Uterus (tissue), 4 donors: ENCODE results near the gene CDKL4. TPM values are rescaled to one million over a fixed set of nuclear protein-coding genes. Genes with fewer than 3 reads are reported as not detected.

Source experiments
- DNase-seq, 2 donors: peaks; one replicate each; pipeline ENCODE4 v3.0.0-alpha.2; 2019 to 2020
- H3K27ac ChIP-seq, 2 donors: fragments of 200-600 bp; sonication (generic); 1 replicate in 1 of 2; 2 replicates in 1 of 2; pipeline ENCODE4 v1.5.1; 2016 to 2018
- H3K27me3 ChIP-seq, 2 donors: fragments of 200-600 bp; sonication (generic); one replicate each; pipeline ENCODE4 v1.5.1; 2018 to 2019; ENCODE audit warnings: control low read depth in 1 of 2
- H3K36me3 ChIP-seq, 2 donors: fragments of 200-600 bp; sonication (generic); one replicate each; pipeline ENCODE4 v1.5.1; 2019; ENCODE audit warnings: control low read depth in 1 of 2
- H3K4me1 ChIP-seq, 2 donors: fragments of 200-600 bp; sonication (generic); one replicate each; pipeline ENCODE4 v1.5.1; 2018 to 2019; ENCODE audit warnings: control low read depth in 1 of 2
- H3K4me3 ChIP-seq, 2 donors: fragments of 200-600 bp; sonication (generic); 1 replicate in 1 of 2; 2 replicates in 1 of 2; pipeline ENCODE4 v1.5.1; 2018 to 2019; ENCODE audit warnings: mild to moderate bottlenecking in 1 of 2
- H3K9me3 ChIP-seq, 2 donors: fragments of 200-600 bp; sonication (generic); one replicate each; pipeline ENCODE4 v1.5.1; 2019; ENCODE audit warnings: control low read depth in 1 of 2
- CTCF ChIP-seq, 4 experiments: fragments of 200-600 bp in 2 of 4; fragments of 450-650 bp in 2 of 4; sonication (generic) in 2 of 4; IDR thresholded peaks; one replicate each; pipeline ENCODE4 v1.5.1; 2016 to 2019; ENCODE audit warnings: antibody characterized with exemption in 4 of 4, mild to moderate bottlenecking in 2 of 4, moderate library complexity in 1 of 4
- POLR2A ChIP-seq, 2 donors: fragments of 450-650 bp; IDR thresholded peaks; one replicate each; pipeline ENCODE4 v1.6.1; 2016; ENCODE audit warnings: antibody characterized with exemption in 2 of 2, mild to moderate bottlenecking in 1 of 2, moderate library complexity in 1 of 2
- intact Hi-C: fragments of 100-400 bp; cut with DNase I; formaldehyde crosslinking; loops from one replicate; pipeline ENCODE4 v1.15.1; 2023; ENCODE audit warnings: low total_unique reads
- total RNA-seq, 4 donors: library from RNA; depleted of rRNA in 3 of 4; stranded (reverse); fragments of >200 nt in 3 of 4; gene quantifications; one replicate each; pipeline versions ENCODE4 v1.1.0 to v1.2.4, GENCODE V29; 2014 to 2023
- donor health status: DM: yes; HTN: yes; CAD: no.

CDKL4 gene
- total RNA-seq, 4 donors from 2014 or later: 0.59 to 3.2 (median 2.1) TPM; not detected in 1

DNA sequence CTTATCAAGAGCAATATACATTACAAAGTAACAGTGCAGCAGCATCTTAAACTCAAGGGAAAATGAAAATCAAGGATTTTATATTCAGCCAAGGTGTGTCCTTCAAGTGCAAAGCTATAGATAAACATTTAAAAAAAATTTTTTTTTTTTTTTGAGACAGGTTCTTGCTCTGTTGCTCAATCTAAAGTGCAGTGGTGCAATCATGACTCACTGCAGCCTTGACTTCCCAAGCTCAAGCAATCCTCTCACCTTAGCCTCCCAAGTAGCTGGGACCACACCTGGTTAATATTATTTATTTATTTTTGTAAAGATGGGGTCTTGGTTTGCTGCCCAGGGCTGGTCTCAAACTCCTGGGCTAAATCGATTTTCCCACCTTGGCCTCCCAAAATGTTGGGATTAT, 9.0 kb downstream of the CDKL4 start:
- Histone ChIP-seq H3K36me3 (no peaks in the 10 kb centered on the region), H3K9me3 (no peaks in the 10 kb centered on the region), H3K4me1 (no peaks in the 10 kb centered on the region), H3K27me3 (no peaks in the 10 kb centered on the region), H3K27ac (no peak overlapping the region), H3K4me3 (no peak overlapping the region)
- TF ChIP-seq CTCF (IDR thresholded peaks at IDR 0.05) (no peak), POLR2A (IDR thresholded peaks at IDR 0.05) (no peak)
- intact Hi-C loops: no loop called here
- no peak for DNase-seq

- H3K36me3 ChIP-seq: no peaks in the 10 kb centered on the region
- H3K27ac ChIP-seq: no peak overlapping the region
- no peak for DNase-seq
- TF ChIP-seq POLR2A (IDR thresholded peaks at IDR 0.05) (no peak), CTCF (IDR thresholded peaks at IDR 0.05) (no peak)
- no peaks in the 10 kb centered on the region for H3K4me1 ChIP-seq
- intact Hi-C loops: no loop called here
- H3K4me3 ChIP-seq: no peak overlapping the region
- H3K9me3 ChIP-seq: no peaks in the 10 kb centered on the region
- no peaks in the 10 kb centered on the region for H3K27me3 ChIP-seq
These were observed 11.6 kb downstream of the CDKL4 start for GRCh38 chr2:39232141-39232540.

DNA sequence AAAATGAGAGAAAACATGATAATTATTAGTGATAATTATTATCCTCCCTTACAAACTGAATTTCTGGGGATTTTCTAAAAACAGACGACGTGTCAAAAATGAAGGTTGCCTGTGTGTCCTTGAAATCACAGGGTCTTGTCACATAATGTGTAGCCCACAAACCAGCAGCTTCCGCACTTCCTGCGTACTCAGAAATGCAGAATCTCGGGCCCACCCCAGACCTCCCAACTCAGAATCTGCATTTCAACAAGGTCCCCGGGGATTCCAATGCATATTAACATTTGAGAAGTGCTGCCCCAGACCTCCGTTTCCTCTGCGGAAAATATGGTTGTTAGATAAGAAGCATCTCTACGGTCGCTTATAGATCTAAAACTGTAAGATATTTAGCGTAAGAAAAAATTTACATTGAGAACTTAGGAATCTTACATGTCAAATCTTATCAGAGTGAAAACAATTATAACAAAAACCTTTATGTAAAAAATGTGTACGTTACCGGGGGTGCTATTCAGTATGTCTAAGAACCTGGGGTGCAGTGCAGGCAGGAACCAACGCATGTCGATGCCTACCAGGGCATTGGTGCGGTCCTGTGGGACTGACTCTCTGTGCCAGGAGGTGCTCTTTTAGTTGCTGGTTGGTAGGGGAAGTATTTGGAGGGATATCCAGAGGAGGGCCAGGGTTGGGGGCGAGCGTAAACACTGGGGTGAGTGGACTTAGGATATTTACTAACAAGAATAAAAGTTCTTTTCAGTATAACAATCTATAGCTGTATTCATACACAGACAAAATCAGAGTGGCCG, 15.2 kb downstream of the CDKL4 start:
- TF ChIP-seq POLR2A (IDR thresholded peaks at IDR 0.05) (no peak), CTCF (IDR thresholded peaks at IDR 0.05) (no peak)
- intact Hi-C loops: loop anchor here (5.0 kb wide), 1 partner anchor 171 kb away; no protein-coding TSS in a partner anchor
- no peaks in the 10 kb centered on the region for H3K9me3 ChIP-seq
- H3K27ac ChIP-seq: no peak overlapping the region
- H3K4me1 ChIP-seq: no peaks in the 10 kb centered on the region
- DNase-seq: no peak
- H3K27me3 ChIP-seq: no peaks in the 10 kb centered on the region
- no peaks in the 10 kb centered on the region for H3K36me3 ChIP-seq
- no peak overlapping the region for H3K4me3 ChIP-seq

- H3K27ac ChIP-seq: no peak overlapping the region
- H3K4me1 ChIP-seq: no peaks in the 10 kb centered on the region
- H3K4me3 ChIP-seq: no peak overlapping the region
- TF ChIP-seq CTCF (IDR thresholded peaks at IDR 0.05) (peak; percentile 73 to 90 (median 82)), POLR2A (IDR thresholded peaks at IDR 0.05) (no peak)
- peak; percentile 73 to 74 for DNase-seq
- no peaks in the 10 kb centered on the region for H3K9me3 ChIP-seq
- intact Hi-C loops: loop anchor here (5.0 kb wide), 1 partner anchor 171 kb away; no protein-coding TSS in a partner anchor
- H3K36me3 ChIP-seq: no peaks in the 10 kb centered on the region
- H3K27me3 ChIP-seq: no peaks in the 10 kb centered on the region
These were observed 15.9 kb downstream of the CDKL4 start for GRCh38 chr2:39227628-39228412.

DNA sequence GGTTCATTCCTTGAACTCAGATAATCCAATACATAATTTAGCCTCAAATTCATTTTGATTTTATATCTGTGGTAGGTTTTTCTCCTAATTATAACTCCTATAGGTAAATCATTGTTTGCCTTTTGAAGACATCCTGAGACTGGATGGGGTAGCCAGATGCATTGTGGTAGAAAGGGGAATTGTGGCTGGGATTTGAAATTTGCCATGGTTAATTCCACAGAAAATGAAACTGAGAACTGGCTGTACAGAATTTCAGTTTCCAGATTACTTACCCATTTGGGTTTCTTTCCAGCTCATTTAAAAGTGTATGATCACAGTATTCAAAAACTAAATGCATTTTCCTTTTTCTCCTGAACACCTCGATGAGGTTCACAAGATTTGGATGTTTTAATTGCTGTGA, 18.2 kb downstream of the CDKL4 start:
- H3K4me3 ChIP-seq: no peak overlapping the region
- H3K27ac ChIP-seq: no peak overlapping the region
- intact Hi-C loops: loop anchor here (5.0 kb wide), 1 partner anchor 168 kb away; no protein-coding TSS in a partner anchor
- no peak for DNase-seq
- TF ChIP-seq POLR2A (IDR thresholded peaks at IDR 0.05) (no peak), CTCF (IDR thresholded peaks at IDR 0.05) (no peak)
- H3K9me3 ChIP-seq: no peaks in the 10 kb centered on the region
- H3K36me3 ChIP-seq: no peaks in the 10 kb centered on the region
- no peaks in the 10 kb centered on the region for H3K27me3 ChIP-seq
- H3K4me1 ChIP-seq: no peaks in the 10 kb centered on the region
